Measurements from ENCODE around the gene ATG4D.
"Not testable (repeated sequence)": the region's sequence is repeated elsewhere in the genome, so short reads cannot be mapped to it uniquely, and the experiment has no call there.

DNA sequence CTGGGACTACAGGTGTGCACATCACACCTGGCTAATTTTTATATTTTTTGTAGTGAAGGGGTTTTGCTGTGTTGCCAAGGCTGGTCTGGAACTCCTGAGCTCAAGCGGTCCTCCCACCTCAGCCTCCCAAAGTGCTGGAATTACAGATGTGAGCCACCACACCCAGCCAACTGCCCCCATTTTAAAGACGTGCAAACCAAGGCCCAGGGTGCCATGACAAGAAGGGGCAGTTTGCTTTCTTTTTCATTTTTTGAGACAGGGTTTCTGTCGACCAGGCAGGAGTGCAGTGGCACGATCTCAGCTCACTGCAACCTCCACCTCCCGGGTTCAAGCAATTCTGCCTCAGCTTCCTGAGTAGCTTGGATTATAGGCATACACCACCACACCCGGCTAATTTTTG lies 30.1 kb downstream of the ATG4D start:
- TF ChIP-seq, protein P1, sequence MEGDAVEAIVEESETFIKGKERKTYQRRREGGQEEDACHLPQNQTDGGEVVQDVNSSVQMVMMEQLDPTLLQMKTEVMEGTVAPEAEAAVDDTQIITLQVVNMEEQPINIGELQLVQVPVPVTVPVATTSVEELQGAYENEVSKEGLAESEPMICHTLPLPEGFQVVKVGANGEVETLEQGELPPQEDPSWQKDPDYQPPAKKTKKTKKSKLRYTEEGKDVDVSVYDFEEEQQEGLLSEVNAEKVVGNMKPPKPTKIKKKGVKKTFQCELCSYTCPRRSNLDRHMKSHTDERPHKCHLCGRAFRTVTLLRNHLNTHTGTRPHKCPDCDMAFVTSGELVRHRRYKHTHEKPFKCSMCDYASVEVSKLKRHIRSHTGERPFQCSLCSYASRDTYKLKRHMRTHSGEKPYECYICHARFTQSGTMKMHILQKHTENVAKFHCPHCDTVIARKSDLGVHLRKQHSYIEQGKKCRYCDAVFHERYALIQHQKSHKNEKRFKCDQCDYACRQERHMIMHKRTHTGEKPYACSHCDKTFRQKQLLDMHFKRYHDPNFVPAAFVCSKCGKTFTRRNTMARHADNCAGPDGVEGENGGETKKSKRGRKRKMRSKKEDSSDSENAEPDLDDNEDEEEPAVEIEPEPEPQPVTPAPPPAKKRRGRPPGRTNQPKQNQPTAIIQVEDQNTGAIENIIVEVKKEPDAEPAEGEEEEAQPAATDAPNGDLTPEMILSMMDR (conservative IDR thresholded peaks at IDR 0.05; ENCODE audit: low read length): not testable (repeated sequence)
- not testable (repeated sequence) for TF ChIP-seq EZH2phosphoT487 (IDR thresholded peaks at IDR 0.05; ENCODE audit: borderline replicate concordance, low read depth, low read length)

All from OCI-LY7 (cell line).